H7 (cell line): Measurements from ENCODE around the gene DPEP1. TPM values are rescaled to one million over a fixed set of nuclear protein-coding genes. Genes with fewer than 3 reads are reported as not detected.
"Not testable (repeated sequence)": the region's sequence is repeated elsewhere in the genome, so short reads cannot be mapped to it uniquely, and the experiment has no call there.

Experiments
- DNase-seq: peaks from one replicate; pipeline ENCODE4 v3.0.0; 2012
- H3K27me3 ChIP-seq: 2 replicates; pipeline ENCODE4 v1.6.0; 2011; ENCODE audit warnings: mild to moderate bottlenecking, low read length; ENCODE audit not compliant: control insufficient read depth, insufficient read depth
- H3K36me3 ChIP-seq: replicated peaks from 2 replicates; pipeline ENCODE4 v1.5.1; 2011; ENCODE audit warnings: low read length; ENCODE audit not compliant: control insufficient read depth, insufficient read depth
- H3K4me3 ChIP-seq: 2 replicates; pipeline ENCODE4 v1.5.1; 2011; ENCODE audit warnings: low read depth, mild to moderate bottlenecking, control low read depth, low read length, moderate library complexity; ENCODE audit not compliant: insufficient read depth
- total RNA-seq: library from RNA; depleted of rRNA; stranded (reverse); fragments of >200 nt; shearing (Covaris generic); gene quantifications from 2 replicates; pipeline ENCODE4 v1.2.3, GENCODE V29; 2014

DPEP1 gene
- total RNA-seq, 1 experiment from 2014 or later = 2.7 TPM

- H3K27me3 ChIP-seq = not testable (repeated sequence)
Observed at GRCh38 chr16:89634463-89635385, 21.3 kb downstream of the DPEP1 start.

GRCh38 chr16:89636663-89637062 lies 23.2 kb downstream of the DPEP1 start:
- no peaks in the 10 kb centered on the region; the same call in 1 of the 2 replicates for H3K27me3 ChIP-seq
- H3K36me3 ChIP-seq = no peaks in the 10 kb centered on the region
- DNase-seq = no peak
- no peak overlapping the region for H3K4me3 ChIP-seq

More at GRCh38 chr16:89634463-89635385, 21.3 kb downstream of the DPEP1 start:
- H3K36me3 ChIP-seq, DNase-seq, H3K4me3 ChIP-seq: not testable (repeated sequence)

- Histone ChIP-seq H3K36me3 (no peaks in the 10 kb centered on the region), H3K27me3 (no peaks in the 10 kb centered on the region; the same call in 1 of the 2 replicates), H3K4me3 (no peak overlapping the region)
- DNase-seq = peak; percentile 67
Observed at GRCh38 chr16:89637379-89637778, 23.9 kb downstream of the DPEP1 start.

DNA sequence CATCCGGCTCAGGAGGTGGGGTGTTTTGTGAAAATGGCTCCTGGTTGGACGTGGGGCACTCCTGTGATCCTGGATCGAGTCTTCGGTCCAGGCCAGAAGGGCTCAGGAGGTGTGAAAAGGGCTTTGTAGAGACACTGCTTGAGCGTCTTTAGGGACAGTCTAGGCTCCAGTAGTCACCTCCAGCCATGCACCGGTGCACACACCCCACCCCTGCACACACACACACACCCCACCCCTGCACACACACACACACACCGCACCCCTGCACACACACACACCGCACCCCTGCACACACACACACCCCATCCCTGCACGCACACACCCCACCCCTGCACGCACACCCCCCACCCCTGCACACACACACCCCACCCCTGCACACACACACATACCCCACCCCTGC lies 25.0 kb downstream of the DPEP1 start:
- no peaks in the 10 kb centered on the region; the same call in 1 of the 2 replicates for H3K27me3 ChIP-seq
- no peaks in the 10 kb centered on the region for H3K36me3 ChIP-seq
- no peak for DNase-seq
- no peak overlapping the region for H3K4me3 ChIP-seq

DNA sequence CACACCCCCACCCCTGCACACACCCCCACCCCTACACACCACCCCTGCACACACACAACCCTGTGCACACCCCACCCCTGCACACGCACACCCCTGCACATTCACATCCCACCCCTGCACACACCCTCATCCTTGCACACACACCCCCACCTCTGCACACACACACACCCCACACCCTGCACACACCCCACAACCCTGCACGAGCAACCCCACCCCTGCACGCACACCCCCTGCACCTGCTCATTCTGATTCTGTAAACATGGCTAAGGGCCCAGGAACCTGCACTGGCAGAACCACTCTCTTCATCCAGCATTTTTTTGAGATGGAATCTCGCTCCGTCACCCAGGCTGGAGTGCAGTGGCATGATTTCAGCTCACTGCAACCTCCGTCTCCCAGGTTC lies 25.9 kb downstream of the DPEP1 start:
- Histone ChIP-seq H3K4me3 (no peak overlapping the region), H3K36me3 (no peaks in the 10 kb centered on the region), H3K27me3 (no peaks in the 10 kb centered on the region; the same call in 1 of the 2 replicates)
- DNase-seq = no peak

DNA sequence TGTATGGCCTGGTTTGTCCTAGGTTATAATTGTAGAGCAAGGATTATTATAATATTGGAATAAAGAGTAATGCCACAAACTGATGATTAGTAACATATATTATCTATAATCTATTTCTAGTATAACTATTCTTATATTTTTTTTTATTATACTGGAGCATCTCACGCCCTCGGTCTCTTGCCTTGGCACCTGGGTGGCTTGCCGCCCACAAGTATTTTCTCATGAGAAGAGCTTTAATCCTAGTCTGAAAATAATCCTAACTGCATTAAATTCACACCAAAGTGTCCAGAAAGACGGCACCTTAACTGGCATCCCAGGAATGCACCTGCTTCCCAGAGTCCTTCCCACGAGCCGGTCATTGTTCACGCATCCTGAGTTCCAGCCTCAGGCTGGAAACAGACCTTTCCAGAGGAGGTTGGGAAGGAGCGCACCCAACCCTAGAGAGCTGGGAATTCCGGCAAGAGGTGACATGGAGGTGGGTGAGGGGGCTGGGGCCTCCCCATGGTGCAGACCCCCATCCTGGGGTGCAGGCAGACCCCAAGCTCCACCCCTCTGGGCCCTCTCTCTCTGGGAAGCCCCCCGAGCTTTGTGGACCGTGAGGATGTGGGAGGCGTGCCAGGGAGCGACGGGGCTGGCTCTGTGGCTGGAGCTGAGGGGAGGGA lies 28.1 kb downstream of the DPEP1 start:
- H3K36me3 ChIP-seq = peaks cover 3% of the 10 kb centered on the region
- no peaks in the 10 kb centered on the region for H3K27me3 ChIP-seq
- H3K4me3 ChIP-seq = no peak overlapping the region
- DNase-seq = peak; percentile 75

GRCh38 chr16:89642574-89642973 lies 29.1 kb downstream of the DPEP1 start:
- H3K36me3 ChIP-seq = peaks cover 7% of the 10 kb centered on the region
- H3K4me3 ChIP-seq = no peak overlapping the region
- no peak for DNase-seq
- no peaks in the 10 kb centered on the region for H3K27me3 ChIP-seq

- peaks cover 7% of the 10 kb centered on the region for H3K36me3 ChIP-seq
- DNase-seq = no peak
- no peaks in the 10 kb centered on the region for H3K27me3 ChIP-seq
- no peak overlapping the region for H3K4me3 ChIP-seq
Observed at GRCh38 chr16:89643769-89644300, 30.4 kb downstream of the DPEP1 start.

DNA sequence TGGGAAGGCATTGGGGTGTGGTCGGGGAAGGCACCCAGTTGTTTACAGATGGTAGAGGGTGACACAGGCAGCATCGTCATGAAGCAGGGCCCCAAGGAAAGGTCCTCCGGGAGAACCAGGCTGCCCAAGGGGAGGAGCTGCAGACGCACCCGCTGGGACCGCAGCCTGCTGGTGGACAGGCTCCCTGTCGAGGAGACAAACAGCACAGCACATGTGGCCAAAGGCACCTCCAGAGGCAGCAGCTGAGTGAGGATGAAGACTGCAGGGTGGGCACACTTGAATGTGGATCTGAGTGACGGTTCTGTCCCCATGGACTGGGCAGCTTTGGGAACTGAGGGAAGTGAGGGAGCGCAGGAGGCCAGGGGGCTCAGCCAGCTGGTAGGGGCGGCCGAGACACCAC lies 31.7 kb downstream of the DPEP1 start:
- Histone ChIP-seq H3K4me3 (no peak overlapping the region), H3K27me3 (no peaks in the 10 kb centered on the region), H3K36me3 (peaks cover 7% of the 10 kb centered on the region)
- DNase-seq = no peak

DNA sequence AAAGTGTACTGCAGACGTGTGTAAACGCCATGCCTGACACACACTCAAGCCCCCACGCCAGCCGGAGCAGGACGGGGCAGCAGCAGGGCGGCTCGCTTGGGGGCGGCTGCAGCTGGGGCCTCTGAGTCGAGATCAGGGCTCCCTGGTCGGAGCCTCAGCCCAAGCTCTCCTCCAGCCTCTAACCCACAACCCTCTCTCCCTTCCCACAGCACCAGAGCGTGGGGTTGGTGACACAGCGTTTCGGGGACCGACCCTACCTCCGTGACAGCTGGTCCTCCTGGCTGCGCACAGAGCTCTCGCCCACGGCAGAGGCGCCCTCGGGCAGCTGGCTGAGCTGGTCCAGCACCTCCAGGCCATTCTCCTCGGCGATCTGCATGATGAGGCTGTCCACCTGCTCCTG lies 32.8 kb downstream of the DPEP1 start:
- Histone ChIP-seq H3K36me3 (peaks cover 7% of the 10 kb centered on the region), H3K4me3 (no peak overlapping the region), H3K27me3 (no peaks in the 10 kb centered on the region)
- no peak for DNase-seq

GRCh38 chr16:89646906-89647305 lies 33.5 kb downstream of the DPEP1 start:
- DNase-seq = no peak
- H3K27me3 ChIP-seq = no peaks in the 10 kb centered on the region
- H3K36me3 ChIP-seq = peaks cover 7% of the 10 kb centered on the region
- no peak overlapping the region for H3K4me3 ChIP-seq

- peaks cover 4% of the 10 kb centered on the region for H3K36me3 ChIP-seq
- no peak for DNase-seq
- no peak overlapping the region for H3K4me3 ChIP-seq
- no peaks in the 10 kb centered on the region for H3K27me3 ChIP-seq
Observed at GRCh38 chr16:89651584-89651983, 38.1 kb downstream of the DPEP1 start.

DNA sequence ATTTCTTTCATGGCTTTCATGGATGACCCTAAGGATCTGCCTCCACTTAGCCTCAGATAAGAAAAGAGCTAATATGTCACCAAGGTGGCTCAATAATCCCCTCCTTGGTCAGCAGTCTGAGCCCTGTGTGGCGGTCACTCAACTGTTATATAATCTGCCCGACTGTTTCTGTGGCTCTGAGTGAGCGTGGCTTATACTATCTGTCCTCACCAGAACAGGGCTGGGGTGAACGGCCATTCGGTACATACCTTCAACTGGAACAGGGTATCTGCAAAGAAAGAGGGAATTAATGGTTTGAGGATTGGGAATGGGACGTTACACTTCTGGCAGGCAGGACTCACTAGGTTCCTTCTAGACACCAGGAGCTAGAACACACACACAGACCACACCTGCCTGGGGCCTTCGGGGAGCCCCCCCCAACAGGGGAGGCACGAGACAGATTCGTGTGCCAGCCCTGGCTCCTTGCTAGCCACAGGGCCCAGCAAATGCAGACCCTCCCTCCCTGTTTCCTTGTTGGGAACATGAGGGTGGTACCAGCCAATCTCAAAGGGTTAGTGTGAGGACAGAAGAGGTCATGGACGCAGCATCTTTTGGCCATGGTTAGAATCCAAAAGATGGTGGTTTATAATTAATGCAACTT lies 40.3 kb downstream of the DPEP1 start:
- H3K36me3 ChIP-seq = no peaks in the 10 kb centered on the region; the same call in 1 of the 2 replicates
- no peaks in the 10 kb centered on the region for H3K27me3 ChIP-seq
- DNase-seq = no peak
- H3K4me3 ChIP-seq = no peak overlapping the region

DNA sequence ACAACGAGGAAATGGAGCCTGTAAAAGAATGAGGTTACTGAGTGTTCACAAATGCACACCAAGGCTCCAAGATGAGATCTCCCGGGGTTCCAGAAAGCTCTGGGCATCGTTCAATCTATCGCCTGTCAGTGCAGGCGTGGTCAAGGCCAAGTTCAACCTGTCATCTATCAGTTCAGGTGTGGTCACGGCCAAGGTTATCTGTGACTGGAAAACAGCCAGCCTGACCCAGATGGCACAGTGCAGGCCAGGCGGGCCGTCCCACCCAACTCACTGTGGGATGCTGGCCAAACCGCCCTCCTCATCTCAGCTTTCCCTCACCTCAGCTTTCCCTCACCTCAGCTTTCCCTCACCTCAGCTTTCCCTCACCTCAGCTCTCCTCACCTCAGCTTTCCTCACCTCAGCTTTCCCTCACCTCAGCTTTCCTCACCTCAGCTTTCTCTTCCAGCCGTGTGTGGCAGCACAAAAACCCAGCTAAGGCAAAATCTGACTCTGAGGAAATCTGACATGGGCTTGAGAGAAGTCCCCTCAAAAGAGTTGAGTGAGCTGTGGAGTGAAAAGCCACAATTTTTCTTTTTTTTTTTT lies 41.7 kb downstream of the DPEP1 start:
- H3K36me3 ChIP-seq = peaks cover 3% of the 10 kb centered on the region; the same call in 1 of the 2 replicates
- no peak overlapping the region for H3K4me3 ChIP-seq
- DNase-seq = no peak
- H3K27me3 ChIP-seq = no peaks in the 10 kb centered on the region
